Psoas muscle (tissue), 8 donors: ENCODE measurements around the gene AIMP1. TPM values are rescaled to one million over a fixed set of nuclear protein-coding genes. Genes with fewer than 3 reads are reported as not detected.

ENCODE experiments used
- ATAC-seq, 4 donors: fragments of 200-7000 bp; cut with Tn5 transposase; one replicate each; pipeline ENCODE4 v1.9.1; 2020; ENCODE audit warnings: moderate library complexity in 3 of 4, mild to moderate bottlenecking in 2 of 4
- DNase-seq, 2 donors: peaks; one replicate each; pipeline ENCODE4 v3.0.0-alpha.2; 2020
- H3K27ac ChIP-seq: fragments of 200-600 bp; one replicate; pipeline ENCODE4 v1.8.0; 2022
- H3K27me3 ChIP-seq, 3 donors: fragments of 200-600 bp in 1 of 3; one replicate each; pipeline versions ENCODE4 v1.6.1 to v1.8.0; 2013 to 2022; ENCODE audit warnings: low read length in 2 of 3, mild to moderate bottlenecking in 2 of 3, moderate library complexity in 1 of 3; ENCODE audit not compliant: insufficient read depth in 3 of 3
- H3K36me3 ChIP-seq, 2 donors: fragments of 200-600 bp in 1 of 2; one replicate each; pipeline versions ENCODE4 v1.6.1 to v1.8.0; 2013 to 2022; ENCODE audit warnings: low read depth in 1 of 2, mild to moderate bottlenecking in 1 of 2, moderate library complexity in 1 of 2; ENCODE audit not compliant: insufficient read depth in 1 of 2
- H3K4me1 ChIP-seq: fragments of 200-600 bp; one replicate; pipeline ENCODE4 v1.8.0; 2022
- H3K4me3 ChIP-seq: fragments of 200-600 bp; one replicate; pipeline ENCODE4 v1.8.0; 2022; ENCODE audit warnings: mild to moderate bottlenecking
- H3K9me3 ChIP-seq: fragments of 200-600 bp; one replicate; pipeline ENCODE4 v1.8.0; 2022
- CTCF ChIP-seq: fragments of 200-600 bp; IDR thresholded peaks from one replicate; pipeline ENCODE4 v1.8.0; 2022; ENCODE audit warnings: antibody characterized with exemption
- WGBS, 3 donors: extraction: QIAGEN DNeasy Blood & Tissue Kit; methylation state at CpG; one replicate each; pipeline versions ENCODE4 v1.1.6 to v1.1.7; 2013; 5-methylcytosine and 5-hydroxymethylcytosine counted together
- intact Hi-C, 2 donors: fragments of 100-400 bp; cut with DNase I; formaldehyde crosslinking; loops; one replicate each; pipeline versions ENCODE4 v1.11.0 to v1.14.2; 2022
- long read RNA-seq, 2 donors: library from polyadenylated mRNA; unstranded; transcript quantifications; one replicate each; pipeline ENCODE4 v2.0.0, GENCODE V29; 2021
- polyA plus RNA-seq, 3 donors: library from polyadenylated mRNA; stranded (reverse); fragments of 200-250 nt; gene quantifications; one replicate each; pipeline ENCODE4 v1.2.3, GENCODE V29; 2013
- total RNA-seq, 4 donors: library from RNA; stranded (reverse); fragmentation: NEBNext Ultra II Directional in 2 of 4; extraction: Animal tissue kit (Norgen Biotek cat#: 25700) in 2 of 4; gene quantifications; one replicate each; pipeline versions ENCODE4 v1.2.1 to v1.2.4, GENCODE V29; 2021 to 2023
- donor health status: healthy with polysubstance abuse.
- donor health status: DM: no; HTN: no; CAD: no; lungs with moderate emphysema.
- donor health status: Bipolar disorder and iron deficiency.
- donor health status: healthy.
- donor health status: DM: yes; HTN: yes; CAD: no.
- donor health status: DM: no; HTN: no; CAD: no.
- donor health status: DM: no; HTN: no; CAD: no.
- donor health status: DM: yes; HTN: yes; CAD: no.

Gene AIMP1
- total RNA-seq (10 to 100 TPM; 36.0 to 65.5 (median 53.4) TPM), polyA plus RNA-seq (10 to 100 TPM; 26.0 to 35.0 (median 32.1) TPM)
- long read RNA-seq, donor 1, transcript AIMP1-202 (7 exons, 2,586 nt), result major isoform, 24 of 30 reads
- long read RNA-seq, donor 1, partial matches to known transcripts, result 4 of 30 reads
- long read RNA-seq, donor 1, other reads (novel, unspliced or antisense), result 2 of 30 reads
- long read RNA-seq, donor 2, transcript AIMP1-202 (7 exons, 2,586 nt), result major isoform, 75 of 112 reads
- long read RNA-seq, donor 2, partial matches to known transcripts, result 34 of 112 reads
- long read RNA-seq, donor 2, other reads (novel, unspliced or antisense), result 3 of 112 reads

GRCh38 chr4:106315968-106316772 lies at the start of gene AIMP1, which contains the start of gene TBCK:
Gene AIMP1 (plus strand): TSS chr4:106316550. CDS start chr4:106325010, 8,460 bp downstream.
Gene TBCK (minus strand): TSS chr4:106316209. CDS start chr4:106308960, 7,249 bp downstream.
- no peaks in the 10 kb centered on the region for H3K9me3 ChIP-seq
- peak; percentile 96 to 98 (median 97) for ATAC-seq
- peak within 1 kb of the TSS; percentile 91 for H3K27ac ChIP-seq
- no peak for TF ChIP-seq CTCF
- intact Hi-C loops, result loop anchor here in 1 of 2 donors (5.0 kb wide), 1 partner anchor 1406 kb away; the partner anchor contains the start of gene PAPSS1
- DNase-seq, result peak; percentile 88 to 94
- H3K27me3 ChIP-seq, result no peaks in the 10 kb centered on the region
- WGBS, 3 donors, result 0 to 1% (median 0%) methylated on average over 44 of the region's 44 CpGs
- peaks cover 0 to 8% of the 10 kb centered on the region in 2 donors for H3K36me3 ChIP-seq
- H3K4me3 ChIP-seq, result peak within 1 kb of the TSS; percentile 88
- H3K4me1 ChIP-seq, result peaks cover 38% of the 10 kb centered on the region

- ATAC-seq, result no peak
- intact Hi-C loops, result loop anchor here in 1 of 2 donors (10.0 kb wide), 1 partner anchor 236 kb away; no protein-coding TSS in a partner anchor
- H3K9me3 ChIP-seq, result no peaks in the 10 kb centered on the region
Measured at GRCh38 chr4:106268786-106269185, 47.6 kb upstream of the AIMP1 start.

GRCh38 chr4:106269711-106270110 lies 46.6 kb upstream of the AIMP1 start:
- ATAC-seq (no peak), DNase-seq (no peak)
- no peak for TF ChIP-seq CTCF
- Histone ChIP-seq H3K4me3 (no peak overlapping the region), H3K9me3 (no peaks in the 10 kb centered on the region), H3K27me3 (no peaks in the 10 kb centered on the region), H3K27ac (no peak overlapping the region), H3K36me3 (no peaks in the 10 kb centered on the region), H3K4me1 (peaks cover 3% of the 10 kb centered on the region)
- intact Hi-C loops, result loop anchor here in 1 of 2 donors (10.0 kb wide), 1 partner anchor 235 kb away; no protein-coding TSS in a partner anchor
- 87 to 90% (median 87%) methylated on average over 2 of the region's 2 CpGs for WGBS, 3 donors

More at GRCh38 chr4:106268786-106269185, 47.6 kb upstream of the AIMP1 start:
- H3K27ac ChIP-seq, result no peak overlapping the region
- no peak for DNase-seq
- H3K4me3 ChIP-seq, result no peak overlapping the region
- no peaks in the 10 kb centered on the region for H3K27me3 ChIP-seq
- peaks cover 3% of the 10 kb centered on the region for H3K4me1 ChIP-seq
- TF ChIP-seq CTCF, result no peak
- H3K36me3 ChIP-seq, result no peaks in the 10 kb centered on the region

- 53 to 80% (median 68%) methylated on average over 1 of the region's 1 CpG for WGBS, 3 donors
- no peak for TF ChIP-seq CTCF
- no peak overlapping the region for H3K4me3 ChIP-seq
- H3K27me3 ChIP-seq, result no peaks in the 10 kb centered on the region
- peaks cover 3% of the 10 kb centered on the region for H3K4me1 ChIP-seq
- DNase-seq (no peak), ATAC-seq (no peak)
- H3K27ac ChIP-seq, result no peak overlapping the region
- no peaks in the 10 kb centered on the region for H3K9me3 ChIP-seq
- intact Hi-C loops, result no loop called here
- H3K36me3 ChIP-seq, result no peaks in the 10 kb centered on the region
Measured at GRCh38 chr4:106270736-106271135, 45.6 kb upstream of the AIMP1 start.
